Activated CD8-positive, alpha-beta T cell treated with anti-CD3 and anti-CD28 coated beads for 36 hours (primary cell): ENCODE data around the gene SIK3. TPM values are rescaled to one million over a fixed set of nuclear protein-coding genes. Genes with fewer than 3 reads are reported as not detected.

Experiments used
- ATAC-seq: fragments of 200-7000 bp; cut with Tn5 transposase; one replicate; pipeline ENCODE4 v1.10.0; 2021; ENCODE audit warnings: mild to moderate bottlenecking, moderate library complexity
- CTCF ChIA-PET: fragments of 350-600 bp; sonication (Branson Sonifier 250); formaldehyde crosslinking; loops from one replicate; lab custom pipeline; 2021; ENCODE audit warnings: antibody characterized with exemption; lab: Charles Lee
- POLR2A ChIA-PET: fragments of 350-600 bp; sonication (Branson Sonifier 250); formaldehyde crosslinking; loops from one replicate; lab custom pipeline; 2021; ENCODE audit warnings: antibody characterized with exemption; lab: Charles Lee
- DNase-seq: peaks from one replicate; pipeline ENCODE4 v3.0.0-alpha.2; 2020
- H3K27ac Mint-ChIP-seq: one replicate; pipeline ENCODE4 v1.8.0; 2021; ENCODE audit warnings: mild to moderate bottlenecking, mixed read lengths
- H3K27me3 Mint-ChIP-seq: one replicate; pipeline ENCODE4 v1.8.0; 2021; ENCODE audit warnings: mixed read lengths
- H3K36me3 Mint-ChIP-seq: one replicate; pipeline ENCODE4 v1.8.0; 2021; ENCODE audit warnings: low read depth, mixed read lengths
- H3K4me1 Mint-ChIP-seq: one replicate; pipeline ENCODE4 v1.8.0; 2021; ENCODE audit warnings: low read depth, mixed read lengths
- H3K4me3 Mint-ChIP-seq: one replicate; pipeline ENCODE4 v1.8.0; 2021; ENCODE audit warnings: mild to moderate bottlenecking, moderate library complexity, mixed read lengths
- H3K9me3 Mint-ChIP-seq: one replicate; pipeline ENCODE4 v1.8.0; 2021; ENCODE audit warnings: mixed read lengths
- intact Hi-C: fragments of 100-400 bp; cut with micrococcal nuclease; formaldehyde crosslinking; loops from one replicate; pipeline ENCODE4 v1.10.0; 2022
- total RNA-seq, 2 experiments: library from RNA; stranded (reverse); gene quantifications; one replicate each; pipeline ENCODE4 v1.2.3, GENCODE V29; 2021
- TF ChIP-seq, protein P1 (sequence below): fragments of 200-600 bp; IDR thresholded peaks from one replicate; pipeline ENCODE4 v1.8.0; 2022; ENCODE audit warnings: antibody characterized with exemption, mild to moderate bottlenecking

The SIK3 gene
- total RNA-seq = 10 to 100 TPM; 18.7 to 24.1 TPM

DNA sequence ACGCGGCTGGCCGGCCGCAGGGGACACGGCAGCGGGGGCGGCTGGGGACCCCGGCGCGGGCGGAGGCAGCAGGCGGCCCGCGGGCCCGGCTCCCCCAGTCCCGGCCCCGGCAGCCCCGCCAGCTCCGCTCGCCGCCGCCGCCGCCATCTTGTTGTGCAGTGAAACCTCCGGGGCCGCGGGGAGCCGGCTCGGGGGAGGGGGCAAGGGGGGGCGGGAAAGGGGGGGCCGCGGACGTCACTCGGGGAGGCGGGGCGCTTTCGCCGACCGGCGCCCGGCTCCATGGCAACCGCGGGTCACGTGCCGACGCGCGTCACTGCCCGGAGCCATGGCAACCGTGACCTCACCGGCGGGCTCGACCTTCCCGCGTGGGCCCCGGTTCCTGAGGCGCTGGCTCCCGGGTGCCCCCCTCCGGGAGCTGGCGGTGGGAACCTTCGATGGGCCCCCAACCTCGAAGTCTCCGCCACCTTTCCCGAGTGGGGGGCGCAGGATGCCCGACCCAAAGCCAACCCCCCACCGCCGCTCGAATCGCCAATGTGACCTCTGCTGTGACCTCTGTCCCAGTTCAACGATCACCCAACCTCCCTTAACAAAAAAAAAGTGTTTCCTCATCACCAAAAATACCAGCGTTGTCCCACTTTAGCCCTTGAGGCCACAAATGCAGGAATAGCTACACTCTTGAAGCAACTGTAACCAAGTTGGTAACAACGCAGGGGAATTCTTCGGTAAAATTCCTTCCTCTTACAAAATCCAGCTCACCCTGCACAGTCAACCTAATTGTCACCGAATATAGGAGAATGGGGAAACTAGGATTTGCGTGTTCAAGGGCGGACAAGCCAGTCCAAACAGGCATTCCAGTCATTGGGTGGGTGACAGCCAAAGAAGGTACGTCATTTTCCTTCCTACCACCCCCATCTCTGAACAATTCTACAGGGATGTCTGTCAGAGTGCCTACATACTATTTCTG, at the start of gene SIK3:
SIK3 (minus strand) TSS at position 160 of the 964 bp plus-strand sequence; CDS start at position 147, 13 bp downstream.
- POLR2A ChIA-PET = interaction anchor here (0.8 to 3.3 kb wide), 13 partner anchors 15 to 325 kb away, joined by 3 to 22 read pairs (median 4); no protein-coding TSS in a partner anchor
- Mint-ChIP-seq H3K4me3 (peak within 1 kb of the TSS; percentile 98), H3K27ac (peak within 1 kb of the TSS; percentile 94), H3K4me1 (peaks cover 42% of the 10 kb centered on the region), H3K27me3 (no peaks in the 10 kb centered on the region), H3K36me3 (no peaks in the 10 kb centered on the region), H3K9me3 (no peaks in the 10 kb centered on the region)
- ATAC-seq (peak; percentile 76), DNase-seq (peak; percentile 92)
- intact Hi-C loops = loop anchor here (5.0 kb wide), 3 partner anchors 36 to 216 kb away; no protein-coding TSS in a partner anchor
- CTCF ChIA-PET = interaction anchor here (0.7 to 4.8 kb wide), 21 partner anchors 9 to 332 kb away, joined by 3 to 26 read pairs (median 3); partner anchors contain the start of genes APOA5, BUD13 and ZPR1
- TF ChIP-seq, protein P1, sequence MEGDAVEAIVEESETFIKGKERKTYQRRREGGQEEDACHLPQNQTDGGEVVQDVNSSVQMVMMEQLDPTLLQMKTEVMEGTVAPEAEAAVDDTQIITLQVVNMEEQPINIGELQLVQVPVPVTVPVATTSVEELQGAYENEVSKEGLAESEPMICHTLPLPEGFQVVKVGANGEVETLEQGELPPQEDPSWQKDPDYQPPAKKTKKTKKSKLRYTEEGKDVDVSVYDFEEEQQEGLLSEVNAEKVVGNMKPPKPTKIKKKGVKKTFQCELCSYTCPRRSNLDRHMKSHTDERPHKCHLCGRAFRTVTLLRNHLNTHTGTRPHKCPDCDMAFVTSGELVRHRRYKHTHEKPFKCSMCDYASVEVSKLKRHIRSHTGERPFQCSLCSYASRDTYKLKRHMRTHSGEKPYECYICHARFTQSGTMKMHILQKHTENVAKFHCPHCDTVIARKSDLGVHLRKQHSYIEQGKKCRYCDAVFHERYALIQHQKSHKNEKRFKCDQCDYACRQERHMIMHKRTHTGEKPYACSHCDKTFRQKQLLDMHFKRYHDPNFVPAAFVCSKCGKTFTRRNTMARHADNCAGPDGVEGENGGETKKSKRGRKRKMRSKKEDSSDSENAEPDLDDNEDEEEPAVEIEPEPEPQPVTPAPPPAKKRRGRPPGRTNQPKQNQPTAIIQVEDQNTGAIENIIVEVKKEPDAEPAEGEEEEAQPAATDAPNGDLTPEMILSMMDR = peak; percentile 16

DNA sequence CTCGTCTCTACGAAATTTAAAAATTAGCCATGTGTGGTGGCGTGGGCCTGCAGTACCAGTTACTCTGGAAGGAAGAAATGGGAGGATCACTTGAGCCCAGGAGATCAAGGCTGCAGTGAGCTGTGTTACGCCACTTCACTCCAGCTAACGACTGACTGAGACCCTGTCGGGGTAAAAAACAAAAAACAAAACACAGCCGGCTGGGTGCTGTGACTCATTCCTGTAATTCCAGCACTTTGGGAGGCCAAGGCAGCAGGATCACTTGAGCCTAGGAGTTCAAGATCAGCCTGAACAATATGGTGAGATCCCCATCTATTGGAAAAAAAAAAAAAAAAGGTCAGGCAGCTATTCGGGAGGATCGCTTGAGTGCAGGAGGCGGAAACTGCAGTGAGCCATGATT, 48.3 kb upstream of the SIK3 start:
- ChIA-PET POLR2A (interaction anchor here (0.8 to 4.8 kb wide), 3 partner anchors 27 to 35 kb away, joined by 3 to 25 read pairs (median 8); partner anchors contain the start of gene SIDT2), CTCF (interaction anchor here (0.8 to 4.2 kb wide), 8 partner anchors 11 to 355 kb away, joined by 3 to 21 read pairs (median 6); partner anchors contain the start of gene APOA5)
- no peak overlapping the region for H3K27ac Mint-ChIP-seq

DNA sequence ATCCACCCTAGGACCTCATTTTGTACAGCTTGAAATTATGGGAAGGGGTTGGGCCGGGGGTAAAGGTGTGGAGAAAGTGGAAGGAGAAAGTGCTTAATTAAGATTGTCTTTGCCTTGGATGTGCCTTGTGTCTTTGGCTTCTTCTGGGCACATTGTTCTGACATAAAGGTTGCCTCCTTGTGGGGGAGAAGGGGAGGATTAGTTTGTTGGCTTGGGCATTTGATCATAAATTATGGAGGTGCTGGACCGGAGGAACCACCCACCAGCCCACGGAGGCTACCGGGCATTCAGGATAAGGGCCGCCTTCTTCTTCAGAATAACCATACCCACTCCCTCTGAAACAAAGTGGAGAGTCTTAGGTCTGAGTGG, 47.1 kb upstream of the SIK3 start:
- Mint-ChIP-seq H3K9me3 (no peaks in the 10 kb centered on the region), H3K27me3 (peaks cover 1% of the 10 kb centered on the region), H3K4me1 (peaks cover 38% of the 10 kb centered on the region), H3K36me3 (peaks cover 32% of the 10 kb centered on the region), H3K4me3 (peak overlapping the region; percentile 99), H3K27ac (peak overlapping the region; percentile 92)
- no peak for ATAC-seq
- ChIA-PET POLR2A (interaction anchor here (0.7 to 4.8 kb wide), 9 partner anchors 17 to 786 kb away, joined by 3 to 25 read pairs (median 5); partner anchors contain the start of genes BUD13, PCSK7 and SIDT2), CTCF (interaction anchor here (1.2 to 4.2 kb wide), 11 partner anchors 8 to 354 kb away, joined by 3 to 21 read pairs (median 6); partner anchors contain the start of genes APOA5 and SIDT2)
- TF ChIP-seq, protein P1 = peak; percentile 15
- DNase-seq = peak; percentile 20
- intact Hi-C loops = no loop called here

More for the DNA sequence above, 48.3 kb upstream of the SIK3 start:
- ATAC-seq (no peak), DNase-seq (no peak)
- Mint-ChIP-seq H3K27me3 (no peaks in the 10 kb centered on the region), H3K36me3 (peaks cover 35% of the 10 kb centered on the region), H3K4me3 (peak overlapping the region; percentile 99), H3K9me3 (no peaks in the 10 kb centered on the region), H3K4me1 (peaks cover 40% of the 10 kb centered on the region)
- intact Hi-C loops = no loop called here
- TF ChIP-seq, protein P1 = no peak

DNA sequence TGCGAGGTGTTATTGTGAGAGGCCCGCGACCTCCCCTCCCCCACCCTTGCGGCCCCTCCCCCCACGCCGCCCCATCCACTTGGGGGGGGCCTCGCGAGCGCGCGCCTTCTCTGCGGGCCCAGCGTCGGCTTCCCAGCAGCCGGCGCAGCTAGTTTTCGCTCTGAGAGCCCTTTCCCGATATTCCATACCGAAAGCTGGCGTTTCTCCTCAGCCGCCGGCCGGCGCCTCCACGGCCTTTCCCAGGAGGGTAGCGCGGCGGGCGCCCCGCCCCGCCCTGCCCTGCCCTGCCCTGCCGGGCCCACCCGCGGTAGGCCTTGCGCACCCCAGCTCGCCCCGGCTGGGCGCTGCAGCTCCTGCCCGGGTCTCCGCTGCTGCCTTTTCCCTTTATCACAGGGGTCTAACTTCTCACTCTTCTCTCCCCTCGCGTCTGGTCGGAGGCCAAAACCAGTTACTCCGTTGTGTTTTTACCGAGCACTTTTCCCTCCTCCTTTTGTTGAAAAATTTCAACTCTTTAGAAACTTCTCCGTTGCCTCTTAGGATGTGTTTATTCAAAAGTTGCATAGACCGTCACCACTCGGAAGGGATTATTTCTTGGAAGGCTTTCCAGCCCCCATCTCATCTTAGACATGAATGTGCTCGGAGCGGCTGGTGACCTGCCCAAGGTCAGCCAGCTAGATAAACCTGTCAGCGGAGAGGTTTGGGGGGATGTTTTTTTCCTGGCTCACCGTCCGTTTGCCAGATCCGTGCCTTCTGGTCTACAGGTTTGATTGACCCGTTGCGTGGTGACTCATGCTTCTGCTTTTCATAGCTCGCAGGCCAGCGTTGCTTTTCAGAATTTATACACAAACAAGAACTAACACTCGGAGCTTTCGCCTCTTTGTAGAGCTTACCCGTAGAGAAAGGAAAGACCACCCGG, 46.5 kb upstream of the SIK3 start:
- CTCF ChIA-PET = interaction anchor here (0.7 to 4.2 kb wide), 14 partner anchors 9 to 354 kb away, joined by 3 to 21 read pairs (median 5); partner anchors contain the start of genes APOA5 and SIDT2
- H3K27me3 Mint-ChIP-seq = peaks cover 6% of the 10 kb centered on the region

More for the DNA sequence above, 46.5 kb upstream of the SIK3 start:
- Mint-ChIP-seq H3K27ac (peak overlapping the region; percentile 92), H3K36me3 (peaks cover 29% of the 10 kb centered on the region), H3K4me1 (peaks cover 37% of the 10 kb centered on the region), H3K9me3 (no peaks in the 10 kb centered on the region), H3K4me3 (peak overlapping the region; percentile 99)
- intact Hi-C loops = no loop called here
- POLR2A ChIA-PET = interaction anchor here (0.6 to 4.8 kb wide), 18 partner anchors 12 to 787 kb away, joined by 3 to 25 read pairs (median 4); partner anchors contain the start of genes BUD13, PCSK7, SIDT2 and ZPR1
- ATAC-seq = peak; percentile 56
- DNase-seq = peak; percentile 54
- TF ChIP-seq, protein P1 = no peak
